HepG2 (cell line): Measurements from ENCODE around the gene SPC24. TPM values are rescaled to one million over a fixed set of nuclear protein-coding genes. Genes with fewer than 3 reads are reported as not detected.
A peak's percentile ranks its signal among the peaks of the same experiment; 100 is the strongest.

Source experiments
- AGO2 ChIP-seq: fragments of 200-400 bp; formaldehyde crosslinking; optimal IDR thresholded peaks from 2 replicates; pipeline ENCODE3; 2017; ENCODE audit warnings: mild to moderate bottlenecking, low read depth, low read length, moderate library complexity
- ARHGAP35 ChIP-seq: sonication (generic); formaldehyde crosslinking; IDR thresholded peaks from 2 replicates; pipeline ENCODE4 v1.9.0; 2022; ENCODE audit warnings: mild to moderate bottlenecking, inconsistent platforms, moderate library complexity, missing genetic modification reagents, borderline replicate concordance
- ATF7 ChIP-seq, 2 experiments: fragments of 450-650 bp in 1 of 2; sonication (generic) in 1 of 2; formaldehyde crosslinking in 1 of 2; IDR thresholded peaks; 2 replicates each; pipeline versions ENCODE4 v1.4.0 to v1.6.1; 2016 to 2020; ENCODE audit warnings: antibody characterized with exemption in 1 of 2, mild to moderate bottlenecking in 1 of 2, missing genetic modification reagents in 1 of 2
- FOXA1 ChIP-seq, 2 experiments: fragments of 450-650 bp in 1 of 2; sonication (generic) in 1 of 2; formaldehyde crosslinking in 1 of 2; IDR thresholded peaks; 2 replicates each; pipeline versions ENCODE4 v1.4.0 to v1.6.1; 2016 to 2020; ENCODE audit warnings: missing genetic modification reagents in 1 of 2
- GTF3A ChIP-seq: sonication (generic); formaldehyde crosslinking; conservative IDR thresholded peaks from 2 replicates; pipeline ENCODE4 v1.4.0; 2020; ENCODE audit warnings: mild to moderate bottlenecking, missing genetic modification reagents
- HNRNPLL ChIP-seq: fragments of 200-400 bp; formaldehyde crosslinking; IDR thresholded peaks from 2 replicates; pipeline ENCODE4 v1.6.1; 2017; ENCODE audit warnings: mild to moderate bottlenecking, low read depth, low read length; ENCODE audit not compliant: poor library complexity, severe bottlenecking
- MAZ ChIP-seq, 2 experiments: sonication (generic) in 1 of 2; formaldehyde crosslinking in 1 of 2; IDR thresholded peaks; 2 replicates each; pipeline versions ENCODE4 v1.5.0 to v1.6.1; 2012 to 2020; ENCODE audit warnings: low read depth in 2 of 2, mild to moderate bottlenecking in 2 of 2, borderline replicate concordance in 1 of 2, improper control_type of control experiment in 1 of 2, low read length in 1 of 2, missing genetic modification reagents in 1 of 2, moderate library complexity in 1 of 2
- MXI1 ChIP-seq: IDR thresholded peaks from 3 replicates; pipeline ENCODE4 v1.6.1; 2012; ENCODE audit warnings: low read depth, low read length, inconsistent platforms, borderline replicate concordance
- PAXIP1 ChIP-seq: sonication (generic); formaldehyde crosslinking; conservative IDR thresholded peaks from 2 replicates; pipeline ENCODE4 v1.4.0; 2020; ENCODE audit warnings: mild to moderate bottlenecking, missing genetic modification reagents, moderate library complexity
- PHF21A ChIP-seq: sonication (generic); formaldehyde crosslinking; IDR thresholded peaks from 2 replicates; pipeline ENCODE4 v1.5.0; 2020; ENCODE audit warnings: mild to moderate bottlenecking, missing genetic modification reagents
- RXRA ChIP-seq: sonication (generic); formaldehyde crosslinking; IDR thresholded peaks from 2 replicates; pipeline ENCODE4 v1.5.1; 2020; ENCODE audit warnings: missing genetic modification reagents
- TEAD3 ChIP-seq: optimal IDR thresholded peaks from 2 replicates; pipeline ENCODE3; 2016; ENCODE audit warnings: borderline replicate concordance
- XRCC5 ChIP-seq: fragments of 200-400 bp; formaldehyde crosslinking; optimal IDR thresholded peaks from 2 replicates; pipeline ENCODE3; 2017; ENCODE audit warnings: mild to moderate bottlenecking, low read length
- ZFP1 ChIP-seq: IDR thresholded peaks from 2 replicates; pipeline ENCODE4 v1.6.1; 2016
- ZNF225 ChIP-seq: sonication (generic); formaldehyde crosslinking; IDR thresholded peaks from 2 replicates; pipeline ENCODE4 v1.4.0; 2020; ENCODE audit warnings: mild to moderate bottlenecking, missing genetic modification reagents
- ZNF383 ChIP-seq: sonication (generic); formaldehyde crosslinking; IDR thresholded peaks from 2 replicates; pipeline ENCODE4 v1.4.0; 2020; ENCODE audit warnings: missing genetic modification reagents, mild to moderate bottlenecking, borderline replicate concordance
- ZNF552 ChIP-seq: sonication (generic); formaldehyde crosslinking; IDR thresholded peaks from 2 replicates; pipeline ENCODE4 v1.9.0; 2022; ENCODE audit warnings: missing genetic modification reagents, mild to moderate bottlenecking, borderline replicate concordance
- ZNF687 ChIP-seq: sonication (generic); formaldehyde crosslinking; IDR thresholded peaks from 2 replicates; pipeline ENCODE4 v1.5.1; 2020; ENCODE audit warnings: mild to moderate bottlenecking, missing genetic modification reagents, moderate library complexity
- ZSCAN21 ChIP-seq: sonication (generic); formaldehyde crosslinking; IDR thresholded peaks from 2 replicates; pipeline ENCODE4 v1.8.0; 2022; ENCODE audit warnings: mild to moderate bottlenecking, missing genetic modification reagents, moderate library complexity, borderline replicate concordance
- polyA plus RNA-seq, 8 experiments: library from polyadenylated mRNA; depleted of rRNA in 3 of 8; stranded (reverse) in 7 of 8; unstranded in 1 of 8; fragments of >200 nt; fragmentation: Illumina TruSeq in 4 of 8; extraction: Trizol in 4 of 8; gene quantifications; 2 replicates each; pipeline versions ENCODE4 v1.2.1 to v1.2.3, GENCODE V29; 2011 to 2016; ENCODE audit warnings: low read depth in 4 of 8, missing spikeins in 1 of 8, mixed read lengths in 1 of 8; ENCODE audit not compliant: insufficient read depth in 1 of 8
- total RNA-seq, 5 experiments: library from RNA; depleted of rRNA; stranded (reverse); fragments of >200 nt; fragmentation: Illumina TruSeq; extraction: Trizol; gene quantifications; 2 replicates each; pipeline ENCODE4 v1.2.3, GENCODE V29; 2016; ENCODE audit warnings: low read depth in 1 of 5
- TF ChIP-seq, protein P1 (sequence below): IDR thresholded peaks from 2 replicates; pipeline ENCODE4 v1.6.1; 2016; ENCODE audit warnings: missing genetic modification reagents, missing compliant biosample characterization

Gene SPC24
- total and polyA plus RNA-seq, 2 of the 13 experiments (the other 11 are each of a cell fraction or from before 2014, with no cell fraction given), result 10.0 to 46.2 TPM

DNA sequence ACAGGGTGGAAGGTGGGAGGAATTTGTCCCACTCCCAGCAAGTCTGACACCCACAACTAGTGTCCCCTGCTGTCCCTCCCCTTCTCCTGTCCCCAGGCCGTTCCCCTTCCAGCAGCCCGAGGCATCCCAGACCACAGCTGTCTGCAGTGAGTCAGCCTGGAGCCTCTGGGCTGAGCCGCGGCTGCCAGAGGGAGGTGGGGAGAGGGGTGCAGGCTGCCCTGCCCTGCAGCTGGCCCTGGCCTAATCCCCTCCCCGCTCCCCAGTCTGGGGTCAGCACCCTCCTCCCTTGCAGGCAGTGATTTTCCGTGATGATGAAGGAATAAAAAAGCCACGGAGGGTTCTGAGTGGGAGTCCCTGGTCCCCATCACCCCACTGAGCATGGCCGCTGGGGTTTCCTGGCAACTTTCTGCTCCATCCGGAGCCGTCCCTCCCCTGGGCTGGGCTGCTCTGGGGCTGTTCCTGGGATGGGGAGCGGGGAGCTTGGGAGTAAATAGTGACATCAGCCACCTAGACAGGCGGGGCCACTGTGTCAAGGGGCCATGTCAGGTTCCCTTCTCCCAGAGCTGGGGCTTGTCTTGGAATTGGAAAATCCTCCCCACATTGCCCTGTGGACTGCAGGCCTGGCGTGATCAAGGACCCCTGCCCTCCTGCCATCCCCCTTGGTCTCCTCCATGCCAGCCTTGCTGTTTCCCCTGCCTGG lies 16.8 kb downstream of the SPC24 start (continued):
- TF ChIP-seq ARHGAP35 (CRISPR knock-in tag) (no peak), AGO2 (peak; percentile 61), FOXA1 (IDR thresholded peaks at IDR 0.05) (no peak), FOXA1 (CRISPR knock-in tag; IDR thresholded peaks at IDR 0.05) (peak; percentile 47), ZSCAN21 (CRISPR knock-in tag) (0 out of 2 replicates have a peak, but pooled peaks have one; percentile 41), XRCC5 (peak; percentile 78), RXRA (CRISPR knock-in tag) (no peak), ZNF552 (no peak), MAZ (IDR thresholded peaks at IDR 0.05; ENCODE audit: borderline replicate concordance, low read depth, low read length) (0 out of 2 replicates have a peak, but pooled peaks have one; percentile 28), MAZ (CRISPR knock-in tag; IDR thresholded peaks at IDR 0.05; ENCODE audit: low read depth) (peak; percentile 28; the same call in 1 of the 2 replicates), TEAD3 (CRISPR knock-in tag) (peak; percentile 29), ZNF225 (0 out of 2 replicates have a peak, but pooled peaks have one; percentile 43), ZNF687 (CRISPR knock-in tag) (peak; percentile 13; the same call in 1 of the 2 replicates), PHF21A (CRISPR knock-in tag) (peak; percentile 54), ATF7 (IDR thresholded peaks at IDR 0.05) (no peak), ATF7 (CRISPR knock-in tag; IDR thresholded peaks at IDR 0.05) (peak; percentile 51; the same call in 1 of the 2 replicates), ZFP1 (no peak), ZNF383 (CRISPR knock-in tag) (peak; percentile 58; the same call in 1 of the 2 replicates), PAXIP1 (CRISPR knock-in tag) (0 out of 2 replicates have a peak, but pooled peaks have one; percentile 39), GTF3A (CRISPR knock-in tag) (0 out of 2 replicates have a peak, but pooled peaks have one; percentile 63), HNRNPLL (peak; percentile 40), MXI1 (no peak)
- TF ChIP-seq, protein P1, sequence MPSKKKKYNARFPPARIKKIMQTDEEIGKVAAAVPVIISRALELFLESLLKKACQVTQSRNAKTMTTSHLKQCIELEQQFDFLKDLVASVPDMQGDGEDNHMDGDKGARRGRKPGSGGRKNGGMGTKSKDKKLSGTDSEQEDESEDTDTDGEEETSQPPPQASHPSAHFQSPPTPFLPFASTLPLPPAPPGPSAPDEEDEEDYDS, result 0 out of 2 replicates have a peak, but pooled peaks have one; percentile 7
